K562 (cell line): ENCODE measurements around the gene CHI3L1.

ENCODE experiments used
- ARID2 ChIP-seq: fragments of 450-650 bp; IDR thresholded peaks from 2 replicates; pipeline ENCODE4 v1.6.1; 2017; ENCODE audit warnings: antibody characterized with exemption, mild to moderate bottlenecking
- CTCF ChIP-seq, 3 experiments: IDR thresholded peaks in 2 of 3; conservative IDR thresholded peaks in 1 of 3; 2 replicates each; pipeline ENCODE4 v1.5.1; 2011 to 2012; ENCODE audit warnings: low read length in 3 of 3, mild to moderate bottlenecking in 3 of 3, control low read depth in 2 of 3, improper control_type of control experiment in 1 of 3, inconsistent platforms in 1 of 3, low read depth in 1 of 3, mixed read lengths in 1 of 3, moderate library complexity in 1 of 3; ENCODE audit not compliant: insufficient read depth in 2 of 3
- EP300 ChIP-seq: IDR thresholded peaks from 2 replicates; pipeline ENCODE4 v1.6.1; 2012; ENCODE audit warnings: low read length, improper control_type of control experiment
- FOXP1 ChIP-seq: sonication (generic); formaldehyde crosslinking; IDR thresholded peaks from 2 replicates; pipeline ENCODE4 v1.8.0; 2022; ENCODE audit warnings: mild to moderate bottlenecking, missing genetic modification reagents
- HNRNPH1 ChIP-seq: fragments of 200-400 bp; formaldehyde crosslinking; optimal IDR thresholded peaks from 2 replicates; pipeline ENCODE3; 2017; ENCODE audit warnings: low read depth, mild to moderate bottlenecking, low read length, moderate library complexity
- KLF6 ChIP-seq: fragments of 250-450 bp; sonication (Bioruptor Pico); IDR thresholded peaks from 2 replicates; pipeline ENCODE4 v1.4.0; 2020; ENCODE audit warnings: mild to moderate bottlenecking, moderate library complexity, borderline replicate concordance
- NFIC ChIP-seq: fragments of 450-650 bp; IDR thresholded peaks from 2 replicates; pipeline ENCODE4 v1.6.1; 2017; ENCODE audit warnings: mild to moderate bottlenecking, inconsistent platforms
- POLR2A ChIP-seq: fragments of 450-650 bp; conservative IDR thresholded peaks from 2 replicates; pipeline ENCODE4 v1.6.1; 2016
- RB1 ChIP-seq: fragments of 450-650 bp; IDR thresholded peaks from 2 replicates; pipeline ENCODE4 v1.6.1; 2017; ENCODE audit warnings: low read depth, mild to moderate bottlenecking
- RNF2 ChIP-seq: sonication (generic); IDR thresholded peaks from 2 replicates; pipeline ENCODE4 v1.6.1; 2016
- RNF219 ChIP-seq: fragments of 250-450 bp; sonication (Bioruptor Pico); IDR thresholded peaks from 2 replicates; pipeline ENCODE4 v1.5.0; 2022; ENCODE audit warnings: mild to moderate bottlenecking
- TFAP4 ChIP-seq: sonication (generic); formaldehyde crosslinking; IDR thresholded peaks from 2 replicates; pipeline ENCODE4 v1.8.0; 2022; ENCODE audit warnings: missing genetic modification reagents, mild to moderate bottlenecking, moderate library complexity, borderline replicate concordance
- THRA ChIP-seq: fragments of 450-650 bp; IDR thresholded peaks from 2 replicates; pipeline ENCODE4 v1.6.1; 2017; ENCODE audit warnings: mild to moderate bottlenecking, moderate library complexity

GRCh38 chr1:203158960-203159665, 27.4 kb downstream of the CHI3L1 start:
- TF ChIP-seq TFAP4 (CRISPR knock-in tag) (no peak), THRA (no peak), CTCF (IDR thresholded peaks at IDR 0.05 in 2 of 3, conservative IDR thresholded peaks at IDR 0.05 in 1 of 3; ENCODE audit: insufficient read depth in 2 of 3, low read depth in 1 of 3, low read length in 3 of 3) (no peak), RNF2 (no peak), NFIC (no peak), POLR2A (no peak), FOXP1 (CRISPR knock-in tag) (no peak), HNRNPH1 (no peak), RB1 (no peak), RNF219 (CRISPR knock-in tag) (no peak), KLF6 (CRISPR knock-in tag) (no peak), EP300 (no peak), ARID2 (no peak)
